Activated CD4-positive, alpha-beta T cell treated with anti-CD3 and anti-CD28 coated beads, Interleukin-10, Interleukin-2, amounts not matched to agents 100 ng/mL and 50 ng/mL, durations not matched to agents 16 hours and 8 hours (primary cell): ENCODE data around the gene FGD5.
"Not testable (repeated sequence)": the region's sequence is repeated elsewhere in the genome, so short reads cannot be mapped to it uniquely, and the experiment has no call there.

Source experiments
- DNase-seq: peaks from one replicate; pipeline ENCODE4 v3.0.0-alpha.2; 2020

Gene FGD5

GRCh38 chr3:14808025-14808424 is 10.7 kb upstream of the FGD5 start:
- DNase-seq: no peak

GRCh38 chr3:14808502-14809266 is 10.1 kb upstream of the FGD5 start:
- DNase-seq: no peak

GRCh38 chr3:14809611-14810010 is 9.2 kb upstream of the FGD5 start:
- DNase-seq: not testable (repeated sequence)

- no peak for DNase-seq
Measured at GRCh38 chr3:14810070-14810791, 8.5 kb upstream of the FGD5 start.

- no peak for DNase-seq
Measured at GRCh38 chr3:14810801-14811661, 7.7 kb upstream of the FGD5 start.

GRCh38 chr3:14811684-14812083 is 7.1 kb upstream of the FGD5 start:
- DNase-seq: no peak

- DNase-seq: no peak
Measured at GRCh38 chr3:14812196-14812790, 6.5 kb upstream of the FGD5 start.

GRCh38 chr3:14814411-14814871 is 4.3 kb upstream of the FGD5 start:
- DNase-seq: no peak

GRCh38 chr3:14816359-14816758 is 2.4 kb upstream of the FGD5 start:
- no peak for DNase-seq

- DNase-seq: no peak
Measured at GRCh38 chr3:14819671-14820070, 909 bp downstream of the FGD5 start.

GRCh38 chr3:14820156-14820555 is 1.4 kb downstream of the FGD5 start:
- no peak for DNase-seq

GRCh38 chr3:14821151-14821550 is 2.4 kb downstream of the FGD5 start:
- no peak for DNase-seq

- DNase-seq: no peak
Measured at GRCh38 chr3:14822134-14822533, 3.4 kb downstream of the FGD5 start.

- no peak for DNase-seq
Measured at GRCh38 chr3:14822670-14823390, 4.1 kb downstream of the FGD5 start.

- no peak for DNase-seq
Measured at GRCh38 chr3:14823393-14823792, 4.6 kb downstream of the FGD5 start.

- no peak for DNase-seq
Measured at GRCh38 chr3:14823910-14824629, 5.3 kb downstream of the FGD5 start.

- DNase-seq: no peak
Measured at GRCh38 chr3:14824646-14825045, 5.9 kb downstream of the FGD5 start.

- no peak for DNase-seq
Measured at GRCh38 chr3:14826069-14826468, 7.3 kb downstream of the FGD5 start.

- no peak for DNase-seq
Measured at GRCh38 chr3:14827776-14828175, 9.0 kb downstream of the FGD5 start.

GRCh38 chr3:14829811-14830210 is 11.0 kb downstream of the FGD5 start:
- DNase-seq: no peak

- DNase-seq: no peak
Measured at GRCh38 chr3:14831916-14832450, 13.2 kb downstream of the FGD5 start.
